Left lung (tissue), 10 donors: ENCODE measurements around the gene B4GALT6. TPM values are rescaled to one million over a fixed set of nuclear protein-coding genes. Genes with fewer than 3 reads are reported as not detected.

Experiments
- ATAC-seq: fragments of 200-7000 bp; cut with Tn5 transposase; one replicate; pipeline ENCODE4 v1.9.1; 2020; ENCODE audit warnings: moderate library complexity
- DNase-seq, 4 donors: peaks; one replicate each; pipeline ENCODE4 v3.0.0-alpha.2; 2013 to 2020
- H3K27ac ChIP-seq, 2 donors: fragments of 200-600 bp; sonication (generic) in 1 of 2; one replicate each; pipeline versions ENCODE4 v1.5.0 to v1.8.0; 2020 to 2021
- H3K27me3 ChIP-seq, 2 donors: fragments of 200-600 bp; sonication (generic) in 1 of 2; one replicate each; pipeline versions ENCODE4 v1.5.0 to v1.8.0; 2020 to 2021
- H3K36me3 ChIP-seq, 2 donors: fragments of 200-600 bp; sonication (generic) in 1 of 2; one replicate each; pipeline versions ENCODE4 v1.5.0 to v1.8.0; 2020 to 2021
- H3K4me1 ChIP-seq, 2 donors: fragments of 200-600 bp; one replicate each; pipeline ENCODE4 v1.8.0; 2021
- H3K4me3 ChIP-seq, 2 donors: fragments of 200-600 bp; sonication (generic) in 1 of 2; one replicate each; pipeline versions ENCODE4 v1.5.0 to v1.8.0; 2020 to 2021; ENCODE audit warnings: mild to moderate bottlenecking in 1 of 2
- H3K9me3 ChIP-seq, 2 donors: fragments of 200-600 bp; sonication (generic) in 1 of 2; one replicate each; pipeline versions ENCODE4 v1.5.0 to v1.8.0; 2020 to 2021
- intact Hi-C, 2 donors: fragments of 100-400 bp; cut with DNase I; formaldehyde crosslinking; loops; one replicate each; pipeline versions ENCODE4 v1.11.2 to v1.14.2; 2022
- polyA plus RNA-seq, 6 donors: library from polyadenylated mRNA; unstranded; fragments of 120-200 nt; gene quantifications; one replicate each; pipeline ENCODE4 v1.2.1, GENCODE V29; 2013; ENCODE audit not compliant: insufficient read length in 6 of 6
- total RNA-seq, 2 donors: library from RNA; stranded (reverse); fragmentation: NEBNext Ultra II Directional; extraction: Animal tissue kit (Norgen Biotek cat#: 25700); gene quantifications; one replicate each; pipeline ENCODE4 v1.2.1, GENCODE V29; 2021
- TF ChIP-seq, protein P1 (sequence below), 2 donors: fragments of 200-600 bp; sonication (generic) in 1 of 2; IDR thresholded peaks; one replicate each; pipeline versions ENCODE4 v1.5.0 to v1.8.0; 2021; ENCODE audit warnings: antibody characterized with exemption in 2 of 2
- donor health status: DM: no; HTN: yes; CAD: no.
- donor health status: DM: no; HTN: no; CAD: no.

Gene B4GALT6
- total and polyA plus RNA-seq, 8 donors, result 4.6 to 22.7 (median 18.6) TPM

DNA sequence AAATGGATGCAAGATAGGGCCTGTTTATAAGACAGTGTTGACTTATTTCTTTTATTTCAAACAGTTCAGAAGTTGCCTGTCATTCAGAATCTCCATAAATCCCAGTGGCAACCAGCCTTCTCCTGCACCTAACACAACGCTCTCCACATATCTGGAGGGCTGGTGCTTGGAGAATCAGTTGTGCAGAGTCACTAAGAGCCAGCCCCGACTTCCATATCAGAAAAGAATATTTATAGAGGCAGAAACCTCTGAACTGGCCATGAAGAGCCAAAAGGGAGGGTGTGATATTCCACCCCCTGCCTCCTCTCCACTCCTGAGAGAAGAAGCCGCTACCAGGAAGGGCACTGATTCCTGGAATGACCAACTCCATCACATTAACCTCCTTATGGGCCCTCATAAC lies 34.0 kb upstream of the B4GALT6 start:
- Histone ChIP-seq H3K9me3 (peaks cover 0 to 13% of the 10 kb centered on the region in 2 donors), H3K4me3 (no peak overlapping the region), H3K27ac (no peak overlapping the region), H3K27me3 (peaks cover 0 to 4% of the 10 kb centered on the region in 2 donors), H3K4me1 (no peaks in the 10 kb centered on the region), H3K36me3 (no peaks in the 10 kb centered on the region)
- TF ChIP-seq, protein P1, sequence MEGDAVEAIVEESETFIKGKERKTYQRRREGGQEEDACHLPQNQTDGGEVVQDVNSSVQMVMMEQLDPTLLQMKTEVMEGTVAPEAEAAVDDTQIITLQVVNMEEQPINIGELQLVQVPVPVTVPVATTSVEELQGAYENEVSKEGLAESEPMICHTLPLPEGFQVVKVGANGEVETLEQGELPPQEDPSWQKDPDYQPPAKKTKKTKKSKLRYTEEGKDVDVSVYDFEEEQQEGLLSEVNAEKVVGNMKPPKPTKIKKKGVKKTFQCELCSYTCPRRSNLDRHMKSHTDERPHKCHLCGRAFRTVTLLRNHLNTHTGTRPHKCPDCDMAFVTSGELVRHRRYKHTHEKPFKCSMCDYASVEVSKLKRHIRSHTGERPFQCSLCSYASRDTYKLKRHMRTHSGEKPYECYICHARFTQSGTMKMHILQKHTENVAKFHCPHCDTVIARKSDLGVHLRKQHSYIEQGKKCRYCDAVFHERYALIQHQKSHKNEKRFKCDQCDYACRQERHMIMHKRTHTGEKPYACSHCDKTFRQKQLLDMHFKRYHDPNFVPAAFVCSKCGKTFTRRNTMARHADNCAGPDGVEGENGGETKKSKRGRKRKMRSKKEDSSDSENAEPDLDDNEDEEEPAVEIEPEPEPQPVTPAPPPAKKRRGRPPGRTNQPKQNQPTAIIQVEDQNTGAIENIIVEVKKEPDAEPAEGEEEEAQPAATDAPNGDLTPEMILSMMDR (IDR thresholded peaks at IDR 0.05), result no peak
- ATAC-seq (no peak), DNase-seq (no peak)
- intact Hi-C loops, result no loop called here

DNA sequence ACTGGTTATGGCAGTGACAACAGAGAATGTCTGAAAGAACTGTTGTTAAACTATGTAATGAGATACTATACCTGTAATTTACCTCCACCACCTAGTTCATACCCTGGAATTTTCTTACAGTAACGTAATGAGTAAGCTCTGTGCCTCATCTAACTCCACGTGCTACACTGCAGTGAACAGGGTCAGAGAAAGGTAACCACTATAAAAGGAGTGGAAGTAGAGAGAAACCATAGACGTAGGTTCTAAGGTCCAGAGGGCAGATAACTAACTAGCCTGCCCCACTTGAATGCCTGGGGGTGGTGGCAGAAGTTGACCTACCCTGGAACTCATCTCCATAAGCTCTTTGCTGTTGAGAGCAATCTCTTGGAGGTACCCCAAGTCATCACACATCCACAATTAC lies 32.0 kb upstream of the B4GALT6 start:
- H3K27ac ChIP-seq, result no peak overlapping the region
- H3K9me3 ChIP-seq, result peaks cover 0 to 13% of the 10 kb centered on the region in 2 donors
- intact Hi-C loops, result no loop called here
- no peaks in the 10 kb centered on the region for H3K4me1 ChIP-seq
- H3K27me3 ChIP-seq, result no peaks in the 10 kb centered on the region
- ATAC-seq (no peak), DNase-seq (no peak)
- no peaks in the 10 kb centered on the region for H3K36me3 ChIP-seq
- no peak overlapping the region for H3K4me3 ChIP-seq
- TF ChIP-seq, protein P1 (IDR thresholded peaks at IDR 0.05), result no peak

DNA sequence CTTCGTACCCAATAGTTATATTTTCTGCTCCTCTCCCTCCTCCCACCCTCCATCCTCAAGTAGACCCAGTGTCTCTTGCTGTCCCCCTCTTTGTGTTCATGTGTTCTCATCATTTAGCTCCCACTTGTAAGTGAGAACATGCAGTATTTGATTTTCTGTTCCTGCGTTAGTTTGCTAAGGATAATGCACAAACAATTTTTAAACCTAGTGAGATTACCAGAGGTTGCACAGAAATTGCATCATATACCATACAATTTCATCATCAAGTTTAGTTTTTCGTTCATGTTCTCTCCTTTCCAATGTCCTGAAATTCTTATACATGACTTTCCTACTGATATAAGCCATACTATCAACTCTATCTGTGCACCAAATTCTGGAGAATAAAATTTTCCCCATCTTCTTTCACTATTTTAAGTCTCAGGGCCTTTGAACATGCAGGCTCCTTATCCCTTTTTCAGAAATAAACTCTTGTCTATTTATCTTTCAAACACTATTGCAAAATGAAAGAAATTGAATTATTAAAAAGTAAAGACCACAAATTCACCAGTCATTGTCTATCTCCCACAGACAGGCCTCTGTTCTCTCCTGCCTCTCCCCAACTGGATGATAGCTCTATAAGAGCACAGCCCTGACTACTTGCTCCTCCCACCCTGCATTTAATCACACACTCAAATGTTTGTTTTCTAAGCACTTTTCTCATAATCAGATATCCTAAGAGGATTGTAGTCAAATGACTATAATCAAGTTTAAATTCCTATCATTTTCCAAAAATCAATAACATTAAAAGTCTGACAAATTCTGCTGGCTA lies 27.2 kb upstream of the B4GALT6 start:
- intact Hi-C loops, result no loop called here
- TF ChIP-seq, protein P1 (IDR thresholded peaks at IDR 0.05), result no peak
- DNase-seq, result no peak

DNA sequence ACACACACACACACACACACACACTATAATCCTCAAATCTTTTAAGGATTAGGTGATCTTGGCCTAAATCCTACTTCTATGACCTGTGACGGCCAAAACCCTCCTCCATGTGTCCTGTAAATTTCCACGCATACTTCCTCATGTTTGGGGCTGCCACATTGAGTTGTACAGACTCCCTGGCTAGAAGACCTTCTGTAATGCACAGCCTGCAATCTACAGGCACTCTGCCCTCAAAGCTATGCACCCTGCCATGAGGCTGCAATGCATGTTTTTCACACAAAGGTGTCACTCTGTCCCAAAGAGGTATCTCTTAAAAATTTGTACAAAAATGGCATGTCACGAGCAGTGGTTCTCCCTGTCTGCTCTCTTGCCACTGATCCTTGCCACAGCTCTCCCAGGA lies 26.4 kb upstream of the B4GALT6 start:
- TF ChIP-seq, protein P1 (IDR thresholded peaks at IDR 0.05), result no peak
- no peaks in the 10 kb centered on the region for H3K27me3 ChIP-seq
- H3K27ac ChIP-seq, result no peak overlapping the region
- no peaks in the 10 kb centered on the region for H3K9me3 ChIP-seq
- intact Hi-C loops, result no loop called here
- ATAC-seq (no peak), DNase-seq (no peak)
- no peak overlapping the region for H3K4me3 ChIP-seq
- H3K4me1 ChIP-seq, result no peaks in the 10 kb centered on the region
- H3K36me3 ChIP-seq, result no peaks in the 10 kb centered on the region

More for the DNA sequence above, 27.2 kb upstream of the B4GALT6 start:
- Histone ChIP-seq H3K27me3 (no peaks in the 10 kb centered on the region), H3K4me3 (no peak overlapping the region), H3K9me3 (no peaks in the 10 kb centered on the region), H3K4me1 (no peaks in the 10 kb centered on the region), H3K36me3 (no peaks in the 10 kb centered on the region), H3K27ac (no peak overlapping the region)
- no peak for ATAC-seq

DNA sequence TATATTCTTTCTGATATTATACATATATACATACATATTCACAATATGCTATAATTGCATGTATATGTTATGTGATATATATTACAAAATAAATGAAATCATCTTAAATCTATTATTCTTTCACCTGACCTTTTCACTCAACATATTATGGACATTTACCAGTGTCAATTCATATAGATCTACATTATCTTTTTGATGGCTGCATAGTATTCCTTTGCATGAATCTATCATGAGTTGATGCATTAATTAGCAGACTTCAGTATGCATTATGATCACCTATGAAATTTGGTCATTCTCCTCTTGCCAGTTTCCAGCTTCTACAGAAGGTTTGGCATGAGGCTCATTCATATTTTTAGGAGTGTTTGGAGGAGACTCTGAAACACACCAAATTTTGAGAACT lies 23.4 kb upstream of the B4GALT6 start:
- TF ChIP-seq, protein P1 (IDR thresholded peaks at IDR 0.05), result no peak
- no peak overlapping the region for H3K4me3 ChIP-seq
- intact Hi-C loops, result no loop called here
- H3K4me1 ChIP-seq, result no peaks in the 10 kb centered on the region
- no peaks in the 10 kb centered on the region for H3K27me3 ChIP-seq
- no peaks in the 10 kb centered on the region for H3K36me3 ChIP-seq
- DNase-seq (no peak), ATAC-seq (no peak)
- no peak overlapping the region for H3K27ac ChIP-seq
- no peaks in the 10 kb centered on the region for H3K9me3 ChIP-seq
